Myocyte (in vitro differentiated cells): Measurements from ENCODE around the gene MPC1. TPM values are rescaled to one million over a fixed set of nuclear protein-coding genes. Genes with fewer than 3 reads are reported as not detected.
"Not testable (repeated sequence)": the region's sequence is repeated elsewhere in the genome, so short reads cannot be mapped to it uniquely, and the experiment has no call there.

ENCODE experiments used
- DNase-seq: peaks from one replicate; pipeline ENCODE4 v3.0.0-alpha.2; 2012; ENCODE audit warnings: low read depth
- total RNA-seq: library from RNA; depleted of rRNA; stranded (reverse); fragments of >200 nt; gene quantifications from 2 replicates; pipeline ENCODE4 v1.2.3, GENCODE V29; 2014

MPC1 gene
- total RNA-seq, 1 donor from 2014 or later = 85.5 TPM

DNA sequence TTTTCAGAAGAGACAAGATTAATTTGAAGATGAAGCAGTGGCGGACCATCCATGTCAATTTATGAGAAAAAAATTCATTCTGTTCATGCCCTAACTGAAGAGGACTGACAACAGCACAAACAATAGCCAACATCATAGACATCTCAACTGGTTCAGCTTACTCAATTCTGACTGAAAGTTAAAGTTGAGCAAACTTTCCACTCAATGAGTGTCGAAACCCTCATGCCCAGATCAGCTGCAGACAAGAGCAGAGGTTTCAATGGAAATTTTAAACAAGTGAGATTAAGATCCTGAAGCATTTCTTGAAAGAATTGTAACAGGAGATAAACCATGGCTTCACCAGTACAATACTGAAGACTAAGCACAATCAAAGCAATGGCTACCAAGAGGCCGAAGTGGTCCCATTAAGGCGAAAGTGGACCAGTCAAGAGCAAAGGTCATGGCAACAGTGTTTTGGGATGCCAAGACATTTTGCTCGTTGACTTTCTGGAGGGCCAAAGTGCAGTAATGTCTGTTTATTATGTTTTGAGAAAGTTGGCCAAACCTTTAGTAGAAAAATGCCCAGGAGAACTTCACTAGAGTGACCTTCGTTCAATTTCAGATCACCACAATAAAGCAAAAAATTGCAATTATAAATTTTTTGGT, 34.3 kb downstream of the MPC1 start:
- DNase-seq = no peak

DNA sequence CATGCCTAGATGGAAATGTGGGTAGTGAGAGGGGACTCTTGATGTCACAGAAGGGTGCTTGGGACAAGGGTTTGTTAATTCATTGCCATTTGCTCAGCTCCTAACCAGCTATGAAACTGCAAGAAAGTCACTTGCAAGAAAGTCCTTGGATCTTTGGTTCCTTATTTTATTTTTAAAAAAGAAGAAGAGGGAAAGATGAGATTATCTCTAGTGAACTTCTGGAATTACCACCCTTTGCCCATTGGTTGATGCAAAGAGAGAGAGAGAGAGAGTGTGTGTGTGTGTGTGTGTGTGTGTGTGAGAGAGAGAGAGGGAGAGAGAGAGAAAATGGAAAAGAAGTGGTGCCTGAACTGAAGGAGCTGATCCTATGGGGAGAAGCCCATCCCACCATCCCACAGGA, 35.8 kb downstream of the MPC1 start:
- no peak for DNase-seq

- DNase-seq = no peak
These were observed 36.3 kb downstream of the MPC1 start for GRCh38 chr6:166346449-166346848.

DNA sequence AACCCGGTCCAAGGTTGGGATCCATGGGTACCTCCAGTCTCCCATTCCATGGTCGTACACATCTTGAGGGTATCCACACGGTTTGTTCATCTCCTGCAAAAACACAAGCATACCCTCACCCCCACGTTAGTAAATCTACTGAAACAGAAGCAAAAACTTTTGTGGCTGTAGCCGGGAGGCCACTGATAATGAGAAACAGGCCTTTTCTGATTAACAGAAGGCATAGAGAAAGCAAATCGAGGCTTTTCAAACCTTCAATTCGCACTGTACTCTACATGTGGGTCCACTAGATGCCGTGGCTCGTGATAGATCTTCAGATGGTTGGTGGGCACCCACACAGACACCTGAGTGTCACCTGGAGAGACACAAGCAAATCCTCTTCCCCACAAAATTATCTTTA, 37.1 kb downstream of the MPC1 start:
- DNase-seq = not testable (repeated sequence)

GRCh38 chr6:166344921-166345320, 37.8 kb downstream of the MPC1 start:
- not testable (repeated sequence) for DNase-seq

DNA sequence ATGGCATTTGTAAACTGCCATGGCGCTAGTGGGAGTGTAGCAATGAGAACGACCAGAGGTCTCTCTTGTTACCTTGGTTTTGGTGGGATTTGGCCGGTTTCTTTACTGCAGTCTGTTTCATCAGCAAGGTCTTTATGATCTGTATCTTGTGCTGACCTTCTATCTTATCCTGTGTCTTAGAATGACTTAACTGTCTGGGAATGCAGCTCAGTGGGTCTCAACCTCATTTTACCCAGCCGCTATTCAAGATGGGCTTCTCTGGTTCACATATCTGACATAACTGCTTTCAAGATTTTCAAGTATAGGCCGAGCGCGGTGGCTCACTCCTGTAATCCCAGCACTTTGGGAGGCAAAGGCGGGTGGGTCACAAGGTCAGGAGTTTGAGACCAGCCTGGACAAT, 38.5 kb downstream of the MPC1 start:
- DNase-seq = no peak

DNA sequence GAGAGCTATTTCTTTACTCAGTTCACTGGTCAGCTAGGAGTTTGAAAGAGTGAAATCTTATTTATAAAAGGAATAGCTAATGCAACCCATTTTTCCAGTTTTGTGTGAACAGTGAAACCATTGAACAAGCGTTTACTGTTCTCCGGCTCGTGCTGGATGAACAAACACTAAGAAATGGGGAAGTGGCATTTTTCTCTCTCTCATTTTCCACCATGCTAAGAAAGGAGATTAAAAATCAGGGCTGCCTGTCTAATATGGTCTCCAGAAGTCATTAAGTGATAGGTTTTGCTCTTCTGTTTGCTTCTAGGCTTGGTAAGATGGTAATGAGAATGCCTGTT, 39.6 kb downstream of the MPC1 start:
- DNase-seq = no peak

DNA sequence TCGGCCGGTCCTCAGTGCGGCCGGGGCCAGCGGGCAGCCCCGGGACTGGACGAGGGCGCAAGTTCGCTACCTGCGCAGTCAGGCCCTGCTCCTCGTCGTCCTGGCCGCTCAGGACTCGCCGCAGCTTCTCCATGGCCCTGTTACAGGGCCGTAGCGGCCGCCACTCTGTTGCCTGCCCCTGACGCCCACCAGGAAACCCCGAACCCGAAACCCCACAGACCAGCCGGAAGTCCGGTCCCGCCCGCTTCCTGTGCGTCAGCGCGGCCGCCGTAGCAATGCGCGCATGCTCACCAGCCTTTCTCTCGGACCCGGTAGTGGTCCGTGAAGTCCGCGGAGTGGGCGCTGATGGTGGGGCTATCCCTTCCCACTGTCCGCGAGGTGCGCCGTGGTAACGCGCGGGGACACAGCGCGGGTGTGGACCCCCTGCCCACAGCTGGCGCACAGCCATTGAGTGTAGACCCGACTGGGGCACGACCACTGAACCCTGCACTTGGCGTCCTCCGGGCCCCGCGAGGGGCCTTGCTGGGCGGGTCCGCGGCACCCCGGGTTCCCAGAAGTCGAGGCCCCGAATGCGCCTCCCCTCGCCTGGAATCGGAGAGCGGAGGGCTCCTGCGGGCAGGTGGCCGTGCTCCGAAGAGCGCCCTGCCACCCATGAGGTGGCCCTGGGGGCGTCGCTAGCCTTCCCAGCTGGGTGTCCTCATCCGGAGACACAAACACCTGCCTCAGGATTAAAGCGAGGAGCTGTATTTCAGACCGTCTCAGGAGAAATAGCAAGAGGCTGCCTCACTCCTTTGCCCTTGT, 40.2 kb downstream of the MPC1 start, which contains the start of gene SFT2D1:
SFT2D1 (minus strand) TSS at position 197 of the 801 bp plus-strand sequence; CDS start at position 133, 64 bp downstream.
- peak; percentile 87 for DNase-seq

DNA sequence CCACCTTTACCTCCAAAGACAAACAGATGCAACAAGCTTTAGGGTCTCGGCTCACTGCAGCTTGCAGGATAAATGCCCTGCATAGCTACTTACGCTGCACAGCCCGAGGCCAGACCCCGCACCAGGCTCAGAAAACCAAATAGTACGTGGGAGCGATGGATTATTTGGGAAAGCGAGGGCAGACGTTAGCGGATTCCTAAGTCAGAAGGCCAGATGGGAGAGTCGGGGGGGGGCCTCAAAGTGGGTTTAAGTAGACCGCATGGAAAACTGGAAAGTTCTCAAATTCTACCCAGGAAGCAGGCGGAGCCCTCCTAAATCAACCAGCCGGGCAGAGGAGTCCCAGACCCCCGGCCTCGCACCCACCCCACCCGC, 40.8 kb downstream of the MPC1 start:
- peak; percentile 22 for DNase-seq

- DNase-seq = no peak
These were observed 41.3 kb downstream of the MPC1 start for GRCh38 chr6:166341464-166341863.

DNA sequence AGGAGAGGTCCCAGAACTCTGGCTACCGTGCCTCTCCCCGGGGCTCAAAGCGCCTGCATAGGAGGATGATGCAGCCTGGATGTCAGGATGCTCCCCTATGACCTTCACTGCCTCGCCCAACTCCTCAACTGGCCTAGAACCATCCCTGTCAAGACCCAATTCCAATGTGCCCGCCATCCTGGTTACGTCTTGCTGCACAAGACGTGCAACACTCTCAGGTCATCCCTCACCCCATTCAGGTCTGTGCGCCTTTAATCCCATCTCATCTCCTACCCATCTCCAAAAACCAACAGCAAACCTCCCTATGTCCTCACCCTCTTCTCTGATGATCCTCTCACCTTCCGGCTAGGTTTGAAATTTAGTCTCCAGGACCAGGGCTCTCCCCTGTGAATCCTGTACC, 43.9 kb downstream of the MPC1 start:
- DNase-seq = no peak

DNA sequence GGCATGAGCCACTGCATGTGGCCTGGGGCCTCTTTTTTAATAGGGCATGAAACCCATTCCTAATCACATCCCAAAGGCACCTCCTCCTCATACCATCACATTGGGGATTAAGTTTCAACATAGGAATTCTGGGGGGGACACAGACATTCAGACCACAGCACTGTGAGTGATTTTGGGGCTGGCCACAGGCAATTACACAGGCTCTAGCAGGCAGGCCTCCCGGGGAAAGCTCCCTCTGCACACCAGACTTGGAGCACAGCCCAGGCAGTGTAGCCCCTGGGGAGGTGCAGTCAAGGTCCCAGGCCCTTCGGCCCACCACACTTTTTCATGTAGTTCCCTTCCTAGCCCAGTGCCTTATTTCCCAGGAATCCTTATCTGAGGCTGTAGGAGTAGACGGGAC, 45.9 kb downstream of the MPC1 start:
- DNase-seq = peak; percentile 28

DNA sequence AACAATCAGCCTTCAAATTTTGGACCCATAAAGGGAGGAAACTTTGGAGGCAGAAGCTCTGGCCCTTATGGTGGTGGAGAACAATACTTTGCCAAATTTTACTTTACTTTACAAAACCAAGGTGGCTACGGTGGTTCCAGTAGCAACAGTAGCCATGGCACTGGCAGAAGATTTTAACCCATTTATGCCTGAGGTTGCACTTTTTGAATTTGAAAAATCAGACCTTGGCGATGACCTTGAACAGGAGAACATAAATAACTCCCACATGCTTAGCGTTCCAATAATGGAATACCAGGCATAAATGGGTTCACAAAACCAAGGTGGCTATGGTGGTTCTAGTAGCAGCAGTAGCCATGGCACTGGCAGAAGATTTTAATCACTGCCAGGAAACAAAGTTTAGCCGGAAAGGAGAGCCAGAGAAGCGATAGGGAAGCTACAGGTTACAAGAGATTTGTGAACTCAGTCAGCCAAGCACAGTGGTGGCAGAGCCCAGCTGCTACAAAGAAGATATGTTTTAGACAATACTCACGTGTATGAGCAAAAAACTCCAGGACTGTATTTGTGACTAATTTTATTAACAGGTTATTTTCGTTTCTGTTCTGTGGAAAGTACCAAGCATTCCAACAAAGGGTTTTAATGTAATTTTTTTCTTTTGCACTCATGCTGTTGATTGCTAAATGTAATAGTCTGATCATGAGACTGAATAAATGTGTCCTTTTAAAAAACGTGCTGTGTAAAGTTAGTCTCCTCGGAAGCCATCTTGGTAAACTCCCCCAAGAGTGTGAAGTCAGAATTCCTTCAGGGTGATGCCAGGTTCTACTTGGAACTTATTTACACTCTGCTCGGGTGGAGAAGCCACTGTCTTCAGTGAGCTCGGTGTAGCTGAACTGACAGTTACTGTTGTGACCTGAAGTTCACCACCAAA, 47.1 kb downstream of the MPC1 start:
- no peak for DNase-seq

DNA sequence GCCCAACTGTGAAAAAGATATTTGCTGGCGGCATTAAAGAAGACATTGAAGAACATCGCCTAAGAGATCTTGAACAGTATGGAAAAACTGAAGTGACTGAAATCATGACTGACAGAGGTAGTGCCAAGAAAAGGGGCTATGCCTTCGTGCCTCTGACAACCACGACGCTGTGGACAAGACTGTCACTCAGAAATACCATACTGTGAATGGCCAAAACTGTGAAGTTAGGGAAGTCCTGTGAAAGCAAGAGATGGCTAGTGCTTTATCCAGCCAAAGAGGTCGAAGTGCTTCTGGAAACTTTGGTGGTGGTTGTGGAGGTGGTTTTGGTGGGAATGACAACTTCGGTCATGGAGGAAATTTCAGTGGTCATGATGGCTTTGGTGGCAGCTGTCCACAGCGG, 47.9 kb downstream of the MPC1 start:
- no peak for DNase-seq

DNA sequence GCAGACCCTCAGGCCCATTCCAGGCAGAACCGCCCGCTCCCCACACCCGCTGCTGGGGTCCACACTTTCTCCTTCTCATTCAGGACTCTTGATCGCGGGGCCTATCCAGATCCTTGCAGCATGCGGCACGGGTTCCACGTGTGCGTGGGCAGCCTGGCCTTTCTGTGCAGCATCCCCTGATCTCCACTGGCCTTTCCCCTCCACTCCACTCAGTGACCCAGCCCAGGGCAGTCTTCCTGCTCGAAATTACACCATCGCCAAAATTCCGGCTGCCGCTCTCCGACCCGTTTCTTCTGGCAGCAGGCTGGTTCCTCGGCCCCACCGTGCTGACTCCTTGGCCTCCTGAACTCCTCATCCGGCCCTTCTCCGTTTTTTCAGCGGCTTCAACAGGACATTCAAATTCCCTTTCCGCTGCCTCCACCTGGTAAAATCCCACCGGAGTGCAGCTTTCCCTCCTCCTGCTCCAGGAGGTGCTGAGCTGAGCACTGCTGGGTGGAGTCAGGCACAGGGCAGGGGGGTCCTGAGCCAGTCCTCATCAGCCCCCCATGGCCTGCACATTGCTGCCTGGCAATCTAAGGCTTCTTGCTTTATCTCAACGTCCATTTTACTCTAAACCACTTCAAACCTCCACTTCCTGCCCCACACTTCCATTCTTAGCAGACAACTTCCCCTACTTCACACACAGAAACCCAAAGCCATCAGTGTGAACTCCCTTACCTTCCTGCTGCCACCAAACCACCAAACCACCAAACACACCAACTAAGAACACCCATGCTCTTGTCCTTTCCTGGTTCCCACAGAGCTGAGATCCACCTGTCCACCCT, 49.4 kb downstream of the MPC1 start:
- no peak for DNase-seq

DNA sequence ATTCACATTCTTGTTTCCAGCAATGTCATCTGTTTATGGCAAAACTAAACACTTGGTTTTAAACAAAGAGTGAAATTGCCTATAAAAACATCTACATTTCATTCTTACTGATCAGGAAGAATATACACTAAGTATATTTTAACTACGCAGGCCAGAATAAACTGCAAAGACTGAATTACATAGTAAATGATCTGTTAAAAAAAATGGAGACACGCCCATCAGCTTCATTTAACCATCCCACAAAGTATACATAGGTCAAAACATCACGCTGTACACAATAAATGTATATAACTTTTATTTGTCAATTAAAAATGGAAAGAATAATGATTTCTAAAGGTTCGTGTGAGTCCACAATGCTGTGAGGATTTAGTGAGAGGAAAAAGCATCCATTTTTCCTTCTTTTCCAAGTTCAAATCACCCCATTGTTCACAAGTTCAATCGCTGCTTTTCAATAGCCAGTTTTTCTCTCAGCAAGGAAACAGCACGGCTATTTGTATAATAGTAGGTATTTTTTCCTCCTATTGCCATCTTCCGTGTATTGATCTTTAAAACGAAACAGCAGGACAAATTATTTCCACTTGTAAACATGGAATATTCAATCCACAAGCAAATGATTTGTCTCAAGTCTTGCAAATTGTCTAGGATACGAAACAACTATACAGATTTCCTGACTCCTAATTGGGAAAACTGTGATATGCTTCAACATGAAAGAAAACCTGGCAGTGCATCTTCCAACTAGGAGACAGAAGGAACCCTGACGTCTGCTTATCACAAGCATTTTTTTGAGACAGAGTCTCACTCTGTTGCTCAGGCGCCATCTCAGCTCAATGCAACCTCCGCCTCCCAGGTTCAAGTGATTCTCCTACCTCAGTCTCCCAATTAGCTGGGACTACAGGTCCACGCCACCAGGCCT, 51.0 kb downstream of the MPC1 start:
- DNase-seq = no peak

- peak; percentile 23 for DNase-seq
These were observed 52.1 kb downstream of the MPC1 start for GRCh38 chr6:166330612-166331011.

- DNase-seq = no peak
These were observed 57.2 kb downstream of the MPC1 start for GRCh38 chr6:166325383-166326042.

- no peak for DNase-seq
These were observed 59.3 kb downstream of the MPC1 start for GRCh38 chr6:166323395-166323794.
